K562 (cell line): ENCODE results near the gene THYN1. TPM values are rescaled to one million over a fixed set of nuclear protein-coding genes. Genes with fewer than 3 reads are reported as not detected.
A peak's percentile ranks its signal among the peaks of the same experiment; 100 is the strongest.

Source experiments
- FOXM1 ChIP-seq, 2 experiments: fragments of 450-650 bp in 1 of 2; sonication (generic) in 1 of 2; formaldehyde crosslinking in 1 of 2; IDR thresholded peaks; 2 replicates each; pipeline versions ENCODE4 v1.6.1 to v1.9.0; 2017 to 2022; ENCODE audit warnings: low read depth in 2 of 2, mild to moderate bottlenecking in 2 of 2, missing genetic modification reagents in 1 of 2, moderate library complexity in 1 of 2
- HNRNPL ChIP-seq: fragments of 200-400 bp; formaldehyde crosslinking; IDR thresholded peaks from 2 replicates; pipeline ENCODE4 v1.6.1; 2017; ENCODE audit warnings: low read depth, mild to moderate bottlenecking, low read length
- MCM3 ChIP-seq: fragments of 450-650 bp; IDR thresholded peaks from 2 replicates; pipeline ENCODE4 v1.6.1; 2016
- NCOA1 ChIP-seq: fragments of 450-650 bp; IDR thresholded peaks from 2 replicates; pipeline ENCODE4 v1.6.1; 2016; ENCODE audit warnings: low read depth
- RBM17 ChIP-seq: fragments of 200-400 bp; formaldehyde crosslinking; IDR thresholded peaks from 2 replicates; pipeline ENCODE4 v1.6.1; 2017; ENCODE audit warnings: low read depth, mild to moderate bottlenecking, low read length, borderline replicate concordance
- SMC3 ChIP-seq: conservative IDR thresholded peaks from 2 replicates; pipeline ENCODE4 v1.6.1; 2011; ENCODE audit warnings: low read depth, low read length, improper control_type of control experiment; ENCODE audit not compliant: insufficient read depth
- ZNF124 ChIP-seq: sonication (generic); formaldehyde crosslinking; IDR thresholded peaks from 2 replicates; pipeline ENCODE4 v1.8.1; 2022; ENCODE audit warnings: missing genetic modification reagents
- ZNF41 ChIP-seq: fragments of 250-450 bp; sonication (Bioruptor Pico); conservative IDR thresholded peaks from 2 replicates; pipeline ENCODE4 v1.4.0; 2020; ENCODE audit warnings: mild to moderate bottlenecking
- ZNF445 ChIP-seq: fragments of 250-450 bp; sonication (Bioruptor Pico); IDR thresholded peaks from 2 replicates; pipeline ENCODE4 v1.4.0; 2020; ENCODE audit warnings: low read depth, mild to moderate bottlenecking, moderate library complexity
- polyA plus RNA-seq, 8 experiments: library from polyadenylated mRNA; depleted of rRNA in 4 of 8; stranded (reverse) in 5 of 8; unstranded in 3 of 8; fragments of >200 nt; fragmentation: Nextera tagmentation in 2 of 8; fragmentation: Illumina TruSeq in 1 of 8; extraction: Ambion mirVana in 2 of 8; extraction: Trizol in 1 of 8; gene quantifications; 2 replicates each; pipeline versions ENCODE4 v1.2.1 to v1.2.3, GENCODE V29; 2011 to 2014; ENCODE audit warnings: inconsistent platforms in 1 of 8, missing spikeins in 1 of 8
- total RNA-seq, 7 experiments: library from RNA; depleted of rRNA in 6 of 7; stranded (reverse); fragments of >200 nt in 6 of 7; fragmentation: Illumina TruSeq in 2 of 7; extraction: Trizol in 2 of 7; gene quantifications; 2 replicates each; pipeline versions ENCODE4 v1.2.1 to v1.2.3, GENCODE V29; 2011 to 2021; ENCODE audit warnings: low replicate concordance in 1 of 7
- TF ChIP-seq, protein P1 (sequence below): sonication (generic); formaldehyde crosslinking; IDR thresholded peaks from 2 replicates; pipeline ENCODE4 v1.8.1; 2023; ENCODE audit warnings: mild to moderate bottlenecking, missing genetic modification reagents
- TF ChIP-seq, protein P2 (sequence below): IDR thresholded peaks from 2 replicates; pipeline ENCODE4 v1.6.1; 2011; ENCODE audit warnings: borderline replicate concordance, low read depth, mild to moderate bottlenecking, moderate library complexity, low read length; ENCODE audit not compliant: insufficient read depth, poor library complexity, severe bottlenecking
- TF ChIP-seq, protein P3 (sequence below), 2 experiments: IDR thresholded peaks; 2 replicates each; pipeline ENCODE4 v1.6.1; 2012; ENCODE audit warnings: improper control_type of control experiment in 2 of 2, low read depth in 2 of 2, low read length in 2 of 2, borderline replicate concordance in 1 of 2
- TF ChIP-seq, protein P4 (sequence below): fragments of 450-650 bp; IDR thresholded peaks from 2 replicates; pipeline ENCODE4 v1.6.1; 2016; ENCODE audit warnings: borderline replicate concordance
- TF ChIP-seq, protein P5 (sequence below): fragments of 450-650 bp; conservative IDR thresholded peaks from 2 replicates; pipeline ENCODE4 v1.6.1; 2016; ENCODE audit warnings: missing genetic modification characterization, low read depth, mild to moderate bottlenecking, missing compliant biosample characterization, moderate library complexity

The THYN1 gene
- total and polyA plus RNA-seq, 9 of the 15 experiments (the other 6 are each of a cell fraction or from before 2014, with no cell fraction given), result 54.9 to 279 (median 104) TPM

DNA sequence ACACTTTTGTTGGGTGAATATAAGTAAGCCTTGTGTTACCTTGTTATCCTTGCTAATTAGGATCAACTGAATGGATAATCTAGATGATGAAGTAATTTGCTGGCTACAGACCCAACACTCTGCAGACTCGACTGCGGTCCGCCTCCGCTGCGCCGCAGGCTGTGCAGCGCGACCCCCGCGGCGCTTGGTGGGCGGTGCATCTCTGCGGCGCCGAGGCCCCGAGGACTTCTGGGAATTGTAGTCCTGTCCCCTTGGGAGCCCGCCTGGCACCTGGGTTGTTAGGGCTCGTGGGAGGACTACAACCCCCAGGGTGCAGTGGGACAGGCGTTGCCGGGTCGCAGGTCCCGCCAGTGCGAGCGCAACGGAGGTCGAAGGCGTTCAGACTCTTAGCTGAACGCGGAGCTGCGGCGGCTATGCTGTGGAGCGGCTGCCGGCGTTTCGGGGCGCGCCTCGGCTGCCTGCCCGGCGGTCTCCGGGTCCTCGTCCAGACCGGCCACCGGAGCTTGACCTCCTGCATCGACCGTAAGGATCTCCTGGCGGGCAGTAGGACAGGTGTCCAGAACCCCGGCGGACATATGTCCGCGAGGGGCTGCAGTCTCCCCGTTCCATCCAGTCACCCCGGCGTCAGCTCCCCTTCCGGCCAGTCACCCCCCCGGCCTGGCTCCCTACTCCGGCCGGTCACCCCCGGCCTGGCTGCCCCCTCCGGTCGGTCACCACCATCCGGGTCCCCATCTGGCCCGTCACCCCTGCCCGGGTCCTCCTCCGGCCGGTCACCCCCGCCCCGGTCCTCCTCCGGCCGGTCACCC lies at the start of gene THYN1, which contains the start of gene ACAD8 (continued):
- TF ChIP-seq, protein P1, sequence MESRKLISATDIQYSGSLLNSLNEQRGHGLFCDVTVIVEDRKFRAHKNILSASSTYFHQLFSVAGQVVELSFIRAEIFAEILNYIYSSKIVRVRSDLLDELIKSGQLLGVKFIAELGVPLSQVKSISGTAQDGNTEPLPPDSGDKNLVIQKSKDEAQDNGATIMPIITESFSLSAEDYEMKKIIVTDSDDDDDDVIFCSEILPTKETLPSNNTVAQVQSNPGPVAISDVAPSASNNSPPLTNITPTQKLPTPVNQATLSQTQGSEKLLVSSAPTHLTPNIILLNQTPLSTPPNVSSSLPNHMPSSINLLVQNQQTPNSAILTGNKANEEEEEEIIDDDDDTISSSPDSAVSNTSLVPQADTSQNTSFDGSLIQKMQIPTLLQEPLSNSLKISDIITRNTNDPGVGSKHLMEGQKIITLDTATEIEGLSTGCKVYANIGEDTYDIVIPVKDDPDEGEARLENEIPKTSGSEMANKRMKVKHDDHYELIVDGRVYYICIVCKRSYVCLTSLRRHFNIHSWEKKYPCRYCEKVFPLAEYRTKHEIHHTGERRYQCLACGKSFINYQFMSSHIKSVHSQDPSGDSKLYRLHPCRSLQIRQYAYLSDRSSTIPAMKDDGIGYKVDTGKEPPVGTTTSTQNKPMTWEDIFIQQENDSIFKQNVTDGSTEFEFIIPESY (CRISPR knock-in tag), result no peak
- TF ChIP-seq ZNF445 (CRISPR knock-in tag), result no peak
- TF ChIP-seq MCM3, result no peak
- TF ChIP-seq FOXM1 (IDR thresholded peaks at IDR 0.05; ENCODE audit: low read depth), result no peak
- no peak for TF ChIP-seq FOXM1 (CRISPR knock-in tag; IDR thresholded peaks at IDR 0.05; ENCODE audit: low read depth)
- TF ChIP-seq, protein P2, sequence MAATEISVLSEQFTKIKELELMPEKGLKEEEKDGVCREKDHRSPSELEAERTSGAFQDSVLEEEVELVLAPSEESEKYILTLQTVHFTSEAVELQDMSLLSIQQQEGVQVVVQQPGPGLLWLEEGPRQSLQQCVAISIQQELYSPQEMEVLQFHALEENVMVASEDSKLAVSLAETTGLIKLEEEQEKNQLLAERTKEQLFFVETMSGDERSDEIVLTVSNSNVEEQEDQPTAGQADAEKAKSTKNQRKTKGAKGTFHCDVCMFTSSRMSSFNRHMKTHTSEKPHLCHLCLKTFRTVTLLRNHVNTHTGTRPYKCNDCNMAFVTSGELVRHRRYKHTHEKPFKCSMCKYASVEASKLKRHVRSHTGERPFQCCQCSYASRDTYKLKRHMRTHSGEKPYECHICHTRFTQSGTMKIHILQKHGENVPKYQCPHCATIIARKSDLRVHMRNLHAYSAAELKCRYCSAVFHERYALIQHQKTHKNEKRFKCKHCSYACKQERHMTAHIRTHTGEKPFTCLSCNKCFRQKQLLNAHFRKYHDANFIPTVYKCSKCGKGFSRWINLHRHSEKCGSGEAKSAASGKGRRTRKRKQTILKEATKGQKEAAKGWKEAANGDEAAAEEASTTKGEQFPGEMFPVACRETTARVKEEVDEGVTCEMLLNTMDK, result no peak
- TF ChIP-seq, protein P3, sequence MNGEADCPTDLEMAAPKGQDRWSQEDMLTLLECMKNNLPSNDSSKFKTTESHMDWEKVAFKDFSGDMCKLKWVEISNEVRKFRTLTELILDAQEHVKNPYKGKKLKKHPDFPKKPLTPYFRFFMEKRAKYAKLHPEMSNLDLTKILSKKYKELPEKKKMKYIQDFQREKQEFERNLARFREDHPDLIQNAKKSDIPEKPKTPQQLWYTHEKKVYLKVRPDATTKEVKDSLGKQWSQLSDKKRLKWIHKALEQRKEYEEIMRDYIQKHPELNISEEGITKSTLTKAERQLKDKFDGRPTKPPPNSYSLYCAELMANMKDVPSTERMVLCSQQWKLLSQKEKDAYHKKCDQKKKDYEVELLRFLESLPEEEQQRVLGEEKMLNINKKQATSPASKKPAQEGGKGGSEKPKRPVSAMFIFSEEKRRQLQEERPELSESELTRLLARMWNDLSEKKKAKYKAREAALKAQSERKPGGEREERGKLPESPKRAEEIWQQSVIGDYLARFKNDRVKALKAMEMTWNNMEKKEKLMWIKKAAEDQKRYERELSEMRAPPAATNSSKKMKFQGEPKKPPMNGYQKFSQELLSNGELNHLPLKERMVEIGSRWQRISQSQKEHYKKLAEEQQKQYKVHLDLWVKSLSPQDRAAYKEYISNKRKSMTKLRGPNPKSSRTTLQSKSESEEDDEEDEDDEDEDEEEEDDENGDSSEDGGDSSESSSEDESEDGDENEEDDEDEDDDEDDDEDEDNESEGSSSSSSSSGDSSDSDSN (IDR thresholded peaks at IDR 0.05; ENCODE audit: borderline replicate concordance in 1 of 2, low read depth in 2 of 2, low read length in 2 of 2), result peak; percentile 44 to 82; a peak in 3 of 4 replicates
- no peak for TF ChIP-seq ZNF124
- no peak for TF ChIP-seq ZNF41 (CRISPR knock-in tag)
- TF ChIP-seq, protein P4, sequence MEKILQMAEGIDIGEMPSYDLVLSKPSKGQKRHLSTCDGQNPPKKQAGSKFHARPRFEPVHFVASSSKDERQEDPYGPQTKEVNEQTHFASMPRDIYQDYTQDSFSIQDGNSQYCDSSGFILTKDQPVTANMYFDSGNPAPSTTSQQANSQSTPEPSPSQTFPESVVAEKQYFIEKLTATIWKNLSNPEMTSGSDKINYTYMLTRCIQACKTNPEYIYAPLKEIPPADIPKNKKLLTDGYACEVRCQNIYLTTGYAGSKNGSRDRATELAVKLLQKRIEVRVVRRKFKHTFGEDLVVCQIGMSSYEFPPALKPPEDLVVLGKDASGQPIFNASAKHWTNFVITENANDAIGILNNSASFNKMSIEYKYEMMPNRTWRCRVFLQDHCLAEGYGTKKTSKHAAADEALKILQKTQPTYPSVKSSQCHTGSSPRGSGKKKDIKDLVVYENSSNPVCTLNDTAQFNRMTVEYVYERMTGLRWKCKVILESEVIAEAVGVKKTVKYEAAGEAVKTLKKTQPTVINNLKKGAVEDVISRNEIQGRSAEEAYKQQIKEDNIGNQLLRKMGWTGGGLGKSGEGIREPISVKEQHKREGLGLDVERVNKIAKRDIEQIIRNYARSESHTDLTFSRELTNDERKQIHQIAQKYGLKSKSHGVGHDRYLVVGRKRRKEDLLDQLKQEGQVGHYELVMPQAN, result 0 out of 2 replicates have a peak, but pooled peaks have one; percentile 28
- TF ChIP-seq HNRNPL, result no peak
- no peak for TF ChIP-seq NCOA1
- TF ChIP-seq, protein P5, sequence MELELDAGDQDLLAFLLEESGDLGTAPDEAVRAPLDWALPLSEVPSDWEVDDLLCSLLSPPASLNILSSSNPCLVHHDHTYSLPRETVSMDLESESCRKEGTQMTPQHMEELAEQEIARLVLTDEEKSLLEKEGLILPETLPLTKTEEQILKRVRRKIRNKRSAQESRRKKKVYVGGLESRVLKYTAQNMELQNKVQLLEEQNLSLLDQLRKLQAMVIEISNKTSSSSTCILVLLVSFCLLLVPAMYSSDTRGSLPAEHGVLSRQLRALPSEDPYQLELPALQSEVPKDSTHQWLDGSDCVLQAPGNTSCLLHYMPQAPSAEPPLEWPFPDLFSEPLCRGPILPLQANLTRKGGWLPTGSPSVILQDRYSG (tag), result no peak
- TF ChIP-seq RBM17, result no peak
- TF ChIP-seq SMC3, result no peak
